ENCODE data around the gene TFDP1. TPM values are rescaled to one million over a fixed set of nuclear protein-coding genes. Genes with fewer than 3 reads are reported as not detected.

TFDP1 gene
- total RNA-seq, 1 donor from 2014 or later: 15.8 TPM

DNA sequence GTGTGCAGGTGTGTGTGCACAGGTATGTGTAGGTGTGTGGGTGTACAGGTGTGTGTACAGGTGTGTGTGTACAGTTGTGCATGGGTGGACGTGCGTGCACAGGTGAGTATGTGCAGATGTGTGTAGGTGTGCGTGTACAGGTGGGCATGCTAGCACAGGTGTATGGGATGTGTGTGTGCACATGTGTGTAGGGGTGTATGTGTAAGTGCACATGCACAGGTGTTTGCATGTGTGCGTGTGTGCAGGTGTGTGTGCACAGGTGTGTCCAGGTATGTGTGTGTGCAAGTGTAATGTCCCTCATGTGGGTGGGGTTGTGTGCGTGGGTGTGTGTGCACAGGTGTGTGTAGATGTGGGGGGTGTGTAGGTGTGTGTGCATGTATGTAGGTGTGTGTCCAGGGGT lies 27.5 kb upstream of the TFDP1 start:
- TF ChIP-seq, protein P1, sequence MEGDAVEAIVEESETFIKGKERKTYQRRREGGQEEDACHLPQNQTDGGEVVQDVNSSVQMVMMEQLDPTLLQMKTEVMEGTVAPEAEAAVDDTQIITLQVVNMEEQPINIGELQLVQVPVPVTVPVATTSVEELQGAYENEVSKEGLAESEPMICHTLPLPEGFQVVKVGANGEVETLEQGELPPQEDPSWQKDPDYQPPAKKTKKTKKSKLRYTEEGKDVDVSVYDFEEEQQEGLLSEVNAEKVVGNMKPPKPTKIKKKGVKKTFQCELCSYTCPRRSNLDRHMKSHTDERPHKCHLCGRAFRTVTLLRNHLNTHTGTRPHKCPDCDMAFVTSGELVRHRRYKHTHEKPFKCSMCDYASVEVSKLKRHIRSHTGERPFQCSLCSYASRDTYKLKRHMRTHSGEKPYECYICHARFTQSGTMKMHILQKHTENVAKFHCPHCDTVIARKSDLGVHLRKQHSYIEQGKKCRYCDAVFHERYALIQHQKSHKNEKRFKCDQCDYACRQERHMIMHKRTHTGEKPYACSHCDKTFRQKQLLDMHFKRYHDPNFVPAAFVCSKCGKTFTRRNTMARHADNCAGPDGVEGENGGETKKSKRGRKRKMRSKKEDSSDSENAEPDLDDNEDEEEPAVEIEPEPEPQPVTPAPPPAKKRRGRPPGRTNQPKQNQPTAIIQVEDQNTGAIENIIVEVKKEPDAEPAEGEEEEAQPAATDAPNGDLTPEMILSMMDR (IDR thresholded peaks at IDR 0.05): no peak
- peaks cover 12 to 34% of the 10 kb centered on the region in 2 donors for H3K36me3 ChIP-seq
- no peaks in the 10 kb centered on the region for H3K27me3 ChIP-seq
- H3K27ac ChIP-seq: no peak overlapping the region
- no peak for DNase-seq (ENCODE audit: low spot score in 2 of 2)
- no peaks in the 10 kb centered on the region for H3K9me3 ChIP-seq
- H3K4me1 ChIP-seq: no peaks in the 10 kb centered on the region
- intact Hi-C loops (cut with DNase I): no loop called here
- no peak overlapping the region for H3K4me3 ChIP-seq

DNA sequence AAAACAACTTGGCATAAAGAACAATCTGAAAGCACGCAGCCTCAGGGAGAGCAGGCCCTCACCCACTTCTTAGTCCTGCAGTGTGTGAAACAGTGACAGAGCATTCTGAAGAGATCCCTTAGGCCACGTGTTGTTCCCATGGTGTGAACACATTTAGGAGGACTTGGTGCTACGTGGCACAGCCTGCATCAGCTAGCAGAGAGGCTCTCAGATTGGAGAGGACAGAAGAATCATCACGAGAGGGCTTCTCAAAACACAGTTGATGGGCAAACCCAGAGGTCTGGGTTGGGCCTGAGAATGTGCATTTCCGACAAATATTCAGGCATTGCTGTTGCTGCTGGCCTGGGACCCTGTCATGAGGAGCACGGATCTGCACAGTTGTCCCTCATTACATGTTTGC lies 26.1 kb upstream of the TFDP1 start:
- TF ChIP-seq, protein P1 (IDR thresholded peaks at IDR 0.05): no peak
- H3K27ac ChIP-seq: no peak overlapping the region
- peaks cover 7 to 21% of the 10 kb centered on the region in 2 donors for H3K36me3 ChIP-seq
- no peaks in the 10 kb centered on the region for H3K9me3 ChIP-seq
- peak in 1 of 2 donors; percentile 42 for DNase-seq (ENCODE audit: low spot score in 2 of 2)
- no peak overlapping the region for H3K4me3 ChIP-seq
- H3K4me1 ChIP-seq: no peaks in the 10 kb centered on the region
- intact Hi-C loops (cut with DNase I): no loop called here
- H3K27me3 ChIP-seq: no peaks in the 10 kb centered on the region

DNA sequence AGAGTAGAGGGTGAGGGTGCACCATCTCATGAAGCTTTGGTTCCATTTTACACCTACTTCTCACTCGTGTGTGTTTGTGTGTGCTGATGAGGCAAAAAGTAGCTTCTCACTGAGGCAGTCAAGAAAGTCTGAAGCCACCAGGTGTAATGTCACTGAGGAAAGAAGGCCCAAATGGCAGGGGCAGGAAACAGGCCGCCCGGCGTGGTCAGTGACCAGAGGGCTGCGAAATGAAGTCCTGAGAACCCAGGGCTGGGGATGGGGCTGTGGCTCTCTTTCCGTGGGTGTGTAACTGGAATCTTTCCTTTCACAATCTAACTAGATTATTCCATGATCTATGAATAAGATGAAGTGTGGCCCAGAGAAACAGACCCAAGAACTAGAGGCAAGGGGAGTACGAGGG lies 25.5 kb upstream of the TFDP1 start:
- DNase-seq (ENCODE audit: low spot score in 2 of 2): no peak
- Histone ChIP-seq H3K4me3 (no peak overlapping the region), H3K27ac (no peak overlapping the region), H3K4me1 (no peaks in the 10 kb centered on the region), H3K9me3 (no peaks in the 10 kb centered on the region), H3K36me3 (peaks cover under 1 to 15% of the 10 kb centered on the region in 2 donors), H3K27me3 (no peaks in the 10 kb centered on the region)
- intact Hi-C loops (cut with DNase I): no loop called here
- TF ChIP-seq, protein P1 (IDR thresholded peaks at IDR 0.05): no peak

DNA sequence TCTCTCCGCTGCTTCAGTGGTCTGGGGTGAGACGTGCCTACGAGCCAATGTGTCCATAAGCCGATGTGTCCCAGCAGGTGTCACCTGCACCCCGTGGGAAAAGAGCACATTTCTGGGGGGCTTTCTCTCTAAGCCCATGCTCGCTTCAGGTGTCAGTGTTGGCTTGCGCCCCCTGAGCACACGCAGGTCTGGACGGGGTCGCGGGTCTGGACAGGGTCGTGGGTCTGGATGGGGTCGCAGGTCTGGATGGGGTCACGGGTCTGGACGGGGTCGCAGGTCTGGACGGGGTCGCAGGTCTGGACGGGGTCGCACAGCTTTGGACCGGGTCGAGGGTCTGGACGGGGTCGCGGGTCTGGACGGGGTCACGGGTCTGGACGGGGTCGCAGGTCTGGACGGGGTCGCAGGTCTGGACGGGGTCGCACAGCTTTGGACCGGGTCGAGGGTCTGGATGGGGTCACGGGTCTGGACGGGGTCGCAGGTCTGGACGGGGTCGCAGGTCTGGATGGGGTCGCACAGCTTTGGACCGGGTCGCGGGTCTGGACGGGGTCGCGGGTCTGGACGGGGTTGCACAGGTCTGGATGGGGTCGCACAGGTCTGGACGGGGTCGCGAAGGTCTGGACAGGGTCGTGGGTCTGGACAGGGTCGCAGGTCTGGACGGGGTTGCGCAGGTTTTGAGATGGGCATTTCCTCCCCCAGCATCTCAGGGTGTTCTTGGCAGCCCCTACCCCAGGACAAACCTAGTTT lies 24.5 kb upstream of the TFDP1 start:
- intact Hi-C loops (cut with DNase I): no loop called here
- no peaks in the 10 kb centered on the region for H3K9me3 ChIP-seq
- H3K27ac ChIP-seq: no peak overlapping the region
- peaks cover 0 to 5% of the 10 kb centered on the region in 2 donors for H3K36me3 ChIP-seq
- TF ChIP-seq, protein P1 (IDR thresholded peaks at IDR 0.05): no peak
- H3K27me3 ChIP-seq: no peaks in the 10 kb centered on the region
- H3K4me1 ChIP-seq: no peaks in the 10 kb centered on the region
- H3K4me3 ChIP-seq: no peak overlapping the region
- DNase-seq (ENCODE audit: low spot score in 2 of 2): peak in 1 of 2 donors; percentile 56

DNA sequence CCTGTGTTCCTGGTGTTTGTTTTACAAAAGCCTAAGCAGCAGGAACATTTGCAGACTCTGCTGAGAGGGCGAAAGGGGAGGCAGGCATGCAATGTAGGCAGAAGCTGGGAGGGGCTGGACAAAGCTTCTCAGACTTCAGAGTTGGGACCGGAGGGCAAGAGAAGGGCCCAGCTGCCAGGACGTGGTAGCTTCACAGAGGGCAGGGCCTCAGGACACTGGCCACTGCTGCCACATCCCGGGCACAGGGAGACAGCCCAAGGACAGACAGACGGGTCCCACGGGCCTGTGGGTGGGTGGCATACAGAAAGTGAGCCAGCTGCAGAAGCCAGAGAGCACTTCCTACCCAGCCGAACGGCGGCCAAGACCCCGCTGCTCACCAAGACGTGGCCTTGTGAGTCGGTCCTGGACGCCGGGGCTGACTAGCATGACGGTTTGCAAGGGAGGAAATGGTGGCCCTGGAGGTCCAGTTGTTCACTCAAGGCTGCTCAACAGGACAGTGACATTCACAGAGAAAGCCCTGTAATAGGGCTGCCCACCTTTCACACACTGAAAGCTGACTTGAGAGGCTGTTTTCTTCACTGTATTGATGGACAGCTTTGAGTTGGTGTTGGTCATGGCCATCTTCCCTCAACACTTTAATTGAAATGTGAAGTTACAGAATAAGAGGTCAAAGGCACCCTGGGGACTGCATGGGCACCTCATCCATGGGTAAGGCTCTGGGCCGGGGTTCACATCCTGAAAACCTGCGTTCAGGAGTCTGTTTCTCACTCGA lies 23.7 kb upstream of the TFDP1 start:
- H3K36me3 ChIP-seq: no peaks in the 10 kb centered on the region
- intact Hi-C loops (cut with DNase I): no loop called here
- no peak overlapping the region for H3K4me3 ChIP-seq
- H3K27ac ChIP-seq: no peak overlapping the region
- no peaks in the 10 kb centered on the region for H3K27me3 ChIP-seq
- DNase-seq (ENCODE audit: low spot score in 2 of 2): peak in 1 of 2 donors; percentile 57
- no peaks in the 10 kb centered on the region for H3K4me1 ChIP-seq
- H3K9me3 ChIP-seq: no peaks in the 10 kb centered on the region
- TF ChIP-seq, protein P1 (IDR thresholded peaks at IDR 0.05): no peak
